ENCODE results near the gene SV2C. TPM values are rescaled to one million over a fixed set of nuclear protein-coding genes. Genes with fewer than 3 reads are reported as not detected.

The SV2C gene
- total and polyA plus RNA-seq, 10 of the 15 experiments (the other 5 are each of a cell fraction or from before 2014, with no cell fraction given): under 0.01 to 1.1 (median 0.63) TPM

GRCh38 chr5:76178913-76179312 is 95.7 kb downstream of the SV2C start (continued):
- TF ChIP-seq ZBED1 (IDR thresholded peaks at IDR 0.05; ENCODE audit: borderline replicate concordance) (peak; percentile 78; the same call in 1 of the 2 replicates), LARP7 (IDR thresholded peaks at IDR 0.05) (no peak), TCF7 (IDR thresholded peaks at IDR 0.05; ENCODE audit: borderline replicate concordance) (0 out of 2 replicates have a peak, but pooled peaks have one; percentile 33), POU2F2 (IDR thresholded peaks at IDR 0.05; ENCODE audit: borderline replicate concordance, low read depth, low read length) (no peak), EED (IDR thresholded peaks at IDR 0.05; ENCODE audit: low read depth) (peak; percentile 50; the same call in 1 of the 2 replicates), GABPA (IDR thresholded peaks at IDR 0.05; ENCODE audit: low read depth) (peak; percentile 46; the same call in 1 of the 2 replicates), CREM (IDR thresholded peaks at IDR 0.05; ENCODE audit: low read depth) (peak; percentile 75), ETV6 (conservative IDR thresholded peaks at IDR 0.05 in 1 of 2, IDR thresholded peaks at IDR 0.05 in 1 of 2; ENCODE audit: borderline replicate concordance in 1 of 2, low read depth in 1 of 2) (peak in 1 of 2 experiments; percentile 59; a peak in 1 of 4 replicates)

GRCh38 chr5:76180814-76181805 is 97.9 kb downstream of the SV2C start:
- in situ Hi-C loops (cut with MboI): no loop called here
- peak overlapping the region; percentile 39 for H2AFZ ChIP-seq (ENCODE audit: control insufficient read depth, low read depth, low read length)
- intact Hi-C loops (cut with micrococcal nuclease; ENCODE audit: unreplicated experiment): no loop called here
- BruUV-seq (replicated peaks): no TSS peak
- H3K4me3 ChIP-seq: no peak overlapping the region
- H3K4me2 ChIP-seq (ENCODE audit: control insufficient read depth, insufficient read depth): peak overlapping the region; percentile 48; the same call in 1 of the 2 replicates
- RAD21 ChIA-PET (ENCODE audit: unreplicated experiment): no interaction called here
- peak overlapping the region; percentile 64 for H3K27ac ChIP-seq (ENCODE audit: control insufficient read depth, insufficient read depth)
- peak; percentile 62 for DNase-seq (ENCODE audit: low read depth, low spot score)
- SMC1A ChIA-PET (ENCODE audit: uncharacterized antibody, unreplicated experiment): no interaction called here
- H3K9ac ChIP-seq (ENCODE audit: control insufficient read depth, insufficient read depth, low read length): no peak overlapping the region
- FAIRE-seq: peak; percentile 92
- H3K36me3 ChIP-seq (ENCODE audit: control insufficient read depth in 2 of 2, insufficient read depth in 2 of 2, low read length in 1 of 2): no peaks in the 10 kb centered on the region
- H4K20me1 ChIP-seq (ENCODE audit: control insufficient read depth, insufficient read depth): no peaks in the 10 kb centered on the region
- no peaks in the 10 kb centered on the region for H3K27me3 ChIP-seq (replicated peaks in 1 of 2; ENCODE audit: control insufficient read depth in 2 of 2, insufficient read depth in 2 of 2, low read length in 1 of 2)
- POLR2A ChIA-PET: no interaction called here
- ATAC-seq: peak; percentile 91
- CTCF ChIA-PET: interaction anchor here (0.5 to 1.2 kb wide), 2 partner anchors 76 to 684 kb away, joined by 3 read pairs; no protein-coding TSS in a partner anchor
- peaks cover 15% of the 10 kb centered on the region; the same call in 2 of the 3 replicates for H3K9me3 ChIP-seq (replicated peaks; ENCODE audit: control insufficient read depth, insufficient read depth, low read length)
- H3K79me2 ChIP-seq (ENCODE audit: control insufficient read depth, insufficient read depth, low read length): no peaks in the 10 kb centered on the region
- H3K4me1 ChIP-seq (ENCODE audit: control insufficient read depth, insufficient read depth, low read length): peaks cover 32% of the 10 kb centered on the region
- 34% methylated on average over 8 of the region's 8 CpGs for WGBS (ENCODE audit: insufficient coverage, insufficient replicate concordance, low lambda C conversion rate, missing lambda C conversion rate)
- peak; percentile 40 to 58; a peak in 3 of 4 replicates for TF ChIP-seq IKZF2 (IDR thresholded peaks at IDR 0.05)
- peak; percentile 54; the same call in 1 of the 2 replicates for TF ChIP-seq ATF2 (IDR thresholded peaks at IDR 0.05; ENCODE audit: low read length)
- peak; percentile 59; the same call in 1 of the 2 replicates for TF ChIP-seq FOXM1 (IDR thresholded peaks at IDR 0.05; ENCODE audit: low read depth, low read length)
- no peak for TF ChIP-seq DPF2 (IDR thresholded peaks at IDR 0.05)
- TF ChIP-seq EED (IDR thresholded peaks at IDR 0.05; ENCODE audit: low read depth): peak; percentile 86
- TF ChIP-seq NFIC (IDR thresholded peaks at IDR 0.05; ENCODE audit: low read depth, low read length): peak; percentile 83
- peak; percentile 52; the same call in 1 of the 2 replicates for TF ChIP-seq PAX5 (IDR thresholded peaks at IDR 0.05; ENCODE audit: borderline replicate concordance, low read depth, low read length)
- TF ChIP-seq RAD21 (IDR thresholded peaks at IDR 0.05; ENCODE audit: insufficient read depth, low read depth, low read length): no peak
- TF ChIP-seq ETV6 (conservative IDR thresholded peaks at IDR 0.05 in 1 of 2, IDR thresholded peaks at IDR 0.05 in 1 of 2; ENCODE audit: borderline replicate concordance in 1 of 2, low read depth in 1 of 2): 0 out of 4 replicates have a peak, but pooled peaks of 1 of the 2 experiments have one; percentile 43
- TF ChIP-seq KDM1A (IDR thresholded peaks at IDR 0.05; ENCODE audit: borderline replicate concordance): no peak
- TF ChIP-seq PBX3 (IDR thresholded peaks at IDR 0.05; ENCODE audit: insufficient replicate concordance, low read depth, low read length): no peak
- no peak for TF ChIP-seq FOXK2 (IDR thresholded peaks at IDR 0.05)
- no peak for TF ChIP-seq MTA3 (IDR thresholded peaks at IDR 0.05; ENCODE audit: borderline replicate concordance, low read length)
- no peak for TF ChIP-seq NRF1 (conservative IDR thresholded peaks at IDR 0.05; ENCODE audit: low read depth, low read length)
